SK-N-SH (cell line): ENCODE data around the gene DUSP16.

Experiments used
- JUND ChIP-seq: IDR thresholded peaks from 2 replicates; pipeline ENCODE4 v1.4.0; 2012
- TF ChIP-seq, protein P1 (sequence below): fragments of 200-600 bp; sonication (generic); IDR thresholded peaks from 2 replicates; pipeline ENCODE4 v1.6.1; 2017; ENCODE audit warnings: antibody characterized with exemption, mild to moderate bottlenecking, moderate library complexity

DNA sequence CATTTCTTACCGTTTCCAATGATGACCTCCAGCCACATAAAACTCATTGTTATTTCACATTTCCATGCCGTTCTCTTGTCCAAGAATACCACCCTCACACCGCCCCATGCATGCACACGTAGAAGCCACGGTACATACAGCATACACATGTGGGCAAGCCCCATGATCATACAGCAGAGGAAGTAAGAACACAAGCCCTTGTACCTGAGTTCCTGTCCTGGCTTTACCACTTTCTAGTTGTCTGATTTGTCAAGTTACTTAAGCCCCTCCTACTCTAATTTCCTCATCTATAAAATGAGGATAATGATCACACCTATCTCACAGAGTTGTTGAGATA lies 59.9 kb downstream of the DUSP16 start:
- TF ChIP-seq, protein P1, sequence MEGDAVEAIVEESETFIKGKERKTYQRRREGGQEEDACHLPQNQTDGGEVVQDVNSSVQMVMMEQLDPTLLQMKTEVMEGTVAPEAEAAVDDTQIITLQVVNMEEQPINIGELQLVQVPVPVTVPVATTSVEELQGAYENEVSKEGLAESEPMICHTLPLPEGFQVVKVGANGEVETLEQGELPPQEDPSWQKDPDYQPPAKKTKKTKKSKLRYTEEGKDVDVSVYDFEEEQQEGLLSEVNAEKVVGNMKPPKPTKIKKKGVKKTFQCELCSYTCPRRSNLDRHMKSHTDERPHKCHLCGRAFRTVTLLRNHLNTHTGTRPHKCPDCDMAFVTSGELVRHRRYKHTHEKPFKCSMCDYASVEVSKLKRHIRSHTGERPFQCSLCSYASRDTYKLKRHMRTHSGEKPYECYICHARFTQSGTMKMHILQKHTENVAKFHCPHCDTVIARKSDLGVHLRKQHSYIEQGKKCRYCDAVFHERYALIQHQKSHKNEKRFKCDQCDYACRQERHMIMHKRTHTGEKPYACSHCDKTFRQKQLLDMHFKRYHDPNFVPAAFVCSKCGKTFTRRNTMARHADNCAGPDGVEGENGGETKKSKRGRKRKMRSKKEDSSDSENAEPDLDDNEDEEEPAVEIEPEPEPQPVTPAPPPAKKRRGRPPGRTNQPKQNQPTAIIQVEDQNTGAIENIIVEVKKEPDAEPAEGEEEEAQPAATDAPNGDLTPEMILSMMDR = no peak
- no peak for TF ChIP-seq JUND
